IMR-90 (cell line): ENCODE results near the gene FBLN1. TPM values are rescaled to one million over a fixed set of nuclear protein-coding genes. Genes with fewer than 3 reads are reported as not detected.
A peak's percentile ranks its signal among the peaks of the same experiment; 100 is the strongest.

ENCODE experiments used
- ATAC-seq: fragments of 200-7000 bp; cut with Tn5 transposase; 2 replicates; pipeline ENCODE4 v1.9.1; 2020; ENCODE audit warnings: low read depth, mild to moderate bottlenecking, moderate library complexity
- BruUV-seq: library from RNA; stranded (reverse); fragments of 400-500 nt; replicated peaks from 2 replicates; lab custom pipeline; 2021; lab: Mats Ljungman, UMichigan
- CTCF ChIA-PET: fragments of 300-600 bp; formaldehyde crosslinking; extraction: SDS; loops from one replicate; lab custom pipeline; 2021; ENCODE audit warnings: antibody characterized with exemption; lab: Yijun Ruan, JAX
- POLR2A ChIA-PET: fragments of 300-600 bp; sonication (Branson Sonifier 250); formaldehyde crosslinking; loops from one replicate; lab custom pipeline; 2022; ENCODE audit warnings: antibody characterized with exemption; ENCODE audit not compliant: unreplicated experiment; lab: Charles Lee
- DNase-seq: peaks from one replicate; pipeline ENCODE4 v3.0.0; 2013
- H2AFZ ChIP-seq: replicated peaks from 2 replicates; pipeline ENCODE3; 2013; ENCODE audit warnings: low read length, mild to moderate bottlenecking; ENCODE audit not compliant: poor library complexity
- H2AK5ac ChIP-seq: 2 replicates; pipeline ENCODE4 v1.6.1; 2013; ENCODE audit warnings: low read depth, low read length, inconsistent platforms
- H2AK9ac ChIP-seq: replicated peaks from 2 replicates; pipeline ENCODE3; 2013; ENCODE audit warnings: mild to moderate bottlenecking, low read depth, low read length, moderate library complexity; ENCODE audit not compliant: poor library complexity
- H2BK120ac ChIP-seq: 2 replicates; pipeline ENCODE4 v1.6.1; 2013; ENCODE audit warnings: low read depth, low read length, inconsistent platforms
- H2BK15ac ChIP-seq: 3 replicates; pipeline ENCODE4 v1.6.1; 2013; ENCODE audit warnings: low read depth, low read length, inconsistent platforms
- H2BK20ac ChIP-seq: 2 replicates; pipeline ENCODE4 v1.6.1; 2013; ENCODE audit warnings: low read depth, mild to moderate bottlenecking, inconsistent platforms, low read length, moderate library complexity
- H2BK5ac ChIP-seq: 2 replicates; pipeline ENCODE4 v1.6.1; 2013; ENCODE audit warnings: mild to moderate bottlenecking, low read depth, low read length, inconsistent platforms; ENCODE audit not compliant: poor library complexity, severe bottlenecking
- H3K14ac ChIP-seq: replicated peaks from 2 replicates; pipeline ENCODE4 v1.6.1; 2013; ENCODE audit warnings: low read depth, low read length, inconsistent platforms
- H3K18ac ChIP-seq: 2 replicates; pipeline ENCODE4 v1.6.1; 2013; ENCODE audit warnings: low read depth, low read length, control low read depth
- H3K23ac ChIP-seq: 2 replicates; pipeline ENCODE4 v1.6.1; 2013; ENCODE audit warnings: low read depth, low read length, inconsistent platforms
- H3K27ac ChIP-seq: 2 replicates; pipeline ENCODE4 v1.5.1; 2013; ENCODE audit warnings: mild to moderate bottlenecking, control low read depth, low read length; ENCODE audit not compliant: insufficient read depth
- H3K27me3 ChIP-seq: 2 replicates; pipeline ENCODE4 v1.6.1; 2013; ENCODE audit warnings: low read length; ENCODE audit not compliant: control insufficient read depth, insufficient read depth
- H3K36me3 ChIP-seq: 2 replicates; pipeline ENCODE4 v1.6.1; 2013; ENCODE audit warnings: low read length, mixed read lengths; ENCODE audit not compliant: control insufficient read depth, insufficient read depth
- H3K4ac ChIP-seq: 2 replicates; pipeline ENCODE4 v1.6.1; 2013; ENCODE audit warnings: low read depth, low read length, inconsistent platforms
- H3K4me1 ChIP-seq: 2 replicates; pipeline ENCODE4 v1.6.1; 2013; ENCODE audit warnings: low read length, mixed read lengths; ENCODE audit not compliant: control insufficient read depth, insufficient read depth
- H3K4me2 ChIP-seq: 2 replicates; pipeline ENCODE4 v1.6.1; 2013; ENCODE audit warnings: low read depth, mild to moderate bottlenecking, control low read depth, low read length, moderate library complexity
- H3K4me3 ChIP-seq: 2 replicates; pipeline ENCODE4 v1.5.1; 2013; ENCODE audit warnings: low read depth, mild to moderate bottlenecking, control low read depth, low read length, moderate library complexity; ENCODE audit not compliant: insufficient read depth
- H3K56ac ChIP-seq: 2 replicates; pipeline ENCODE4 v1.6.1; 2013; ENCODE audit warnings: low read length, inconsistent platforms; ENCODE audit not compliant: insufficient read depth; ENCODE audit errors: extremely low read depth
- H3K79me1 ChIP-seq, 2 experiments: 2 replicates each; pipeline ENCODE4 v1.6.1; 2013; ENCODE audit warnings: low read length in 2 of 2, inconsistent platforms in 1 of 2, low read depth in 1 of 2
- H3K9ac ChIP-seq: 2 replicates; pipeline ENCODE4 v1.6.1; 2013; ENCODE audit warnings: low read depth, low read length, control low read depth
- H3K9me1 ChIP-seq: 2 replicates; pipeline ENCODE4 v1.6.1; 2013; ENCODE audit warnings: low read length, inconsistent platforms; ENCODE audit not compliant: insufficient read depth
- H3K9me3 ChIP-seq: 2 replicates; pipeline ENCODE4 v1.6.1; 2013; ENCODE audit warnings: low read length; ENCODE audit not compliant: control insufficient read depth, insufficient read depth
- H4K20me1 ChIP-seq: 2 replicates; pipeline ENCODE4 v1.6.1; 2013; ENCODE audit warnings: low read length, inconsistent platforms; ENCODE audit not compliant: insufficient read depth
- H4K5ac ChIP-seq: 2 replicates; pipeline ENCODE4 v1.6.1; 2013; ENCODE audit warnings: mild to moderate bottlenecking, low read depth, low read length, control low read depth
- H4K8ac ChIP-seq, 2 experiments: 2 replicates each; pipeline ENCODE4 v1.6.1; 2013; ENCODE audit warnings: low read depth in 2 of 2, low read length in 2 of 2, control low read depth in 1 of 2, inconsistent platforms in 1 of 2
- H4K91ac ChIP-seq: 2 replicates; pipeline ENCODE4 v1.6.1; 2013; ENCODE audit warnings: low read depth, low read length, inconsistent platforms; ENCODE audit not compliant: insufficient read depth
- CEBPB ChIP-seq: IDR thresholded peaks from 2 replicates; pipeline ENCODE4 v1.6.1; 2012; ENCODE audit warnings: low read depth, low read length, improper control_type of control experiment
- CTCF ChIP-seq: conservative IDR thresholded peaks from 2 replicates; pipeline ENCODE4 v1.5.1; 2012; ENCODE audit warnings: mild to moderate bottlenecking, low read depth, low read length, improper control_type of control experiment
- ELK1 ChIP-seq: fragments of 150-350 bp; IDR thresholded peaks from 2 replicates; pipeline ENCODE4 v1.6.1; 2016; ENCODE audit warnings: low read depth, mild to moderate bottlenecking, low read length, moderate library complexity, borderline replicate concordance
- FOS ChIP-seq: fragments of 150-350 bp; IDR thresholded peaks from 2 replicates; pipeline ENCODE4 v1.6.1; 2016; ENCODE audit warnings: low read depth, low read length
- MAFK ChIP-seq: IDR thresholded peaks from 2 replicates; pipeline ENCODE4 v1.6.1; 2012; ENCODE audit warnings: low read depth, low read length, improper control_type of control experiment
- MAZ ChIP-seq: IDR thresholded peaks from 2 replicates; pipeline ENCODE4 v1.6.1; 2012; ENCODE audit warnings: low read depth, mild to moderate bottlenecking, low read length, improper control_type of control experiment, moderate library complexity, borderline replicate concordance
- MXI1 ChIP-seq: IDR thresholded peaks from 2 replicates; pipeline ENCODE4 v1.6.1; 2012; ENCODE audit warnings: low read depth, mild to moderate bottlenecking, low read length, moderate library complexity, borderline replicate concordance
- NFE2L2 ChIP-seq: fragments of 150-350 bp; IDR thresholded peaks from 2 replicates; pipeline ENCODE4 v1.6.1; 2016; ENCODE audit warnings: low read depth, mild to moderate bottlenecking, low read length
- POLR2A ChIP-seq: IDR thresholded peaks from 2 replicates; pipeline ENCODE4 v1.6.1; 2012; ENCODE audit warnings: mild to moderate bottlenecking, low read depth, low read length
- RAD21 ChIP-seq: IDR thresholded peaks from 2 replicates; pipeline ENCODE4 v1.6.1; 2012; ENCODE audit warnings: low read length, improper control_type of control experiment
- RFX5 ChIP-seq: IDR thresholded peaks from 2 replicates; pipeline ENCODE4 v1.8.0; 2012; ENCODE audit warnings: low read depth, mild to moderate bottlenecking, low read length, moderate library complexity
- SMC3 ChIP-seq: fragments of 150-350 bp; IDR thresholded peaks from 2 replicates; pipeline ENCODE4 v1.6.1; 2016; ENCODE audit warnings: low read depth, mild to moderate bottlenecking, antibody characterized with exemption, low read length, moderate library complexity
- WGBS, 2 experiments: methylation state at CpG; one replicate each; pipeline versions ENCODE4 v1.1.5 to v1.1.7; 2013; ENCODE audit warnings: missing lambda C conversion rate in 2 of 2; ENCODE audit not compliant: insufficient read length in 1 of 2; ENCODE audit errors: extremely low coverage in 2 of 2; 5-methylcytosine and 5-hydroxymethylcytosine counted together
- dilution Hi-C: fragments of 300-500 bp; cut with HindIII; formaldehyde crosslinking; loops from one replicate; pipeline ENCODE4 v1.14.3; 2018; ENCODE audit warnings: low sequenced_read_pairs; ENCODE audit not compliant: unreplicated experiment
- in situ Hi-C: fragments of 300-500 bp; cut with MboI; formaldehyde crosslinking; loops from 3 replicates; pipeline ENCODE4 v1.14.3; 2019; ENCODE audit warnings: low sequenced_read_pairs, inconsistent platforms, mixed read lengths
- intact Hi-C: fragments of 100-400 bp; cut with micrococcal nuclease; formaldehyde crosslinking; loops from 2 replicates; pipeline ENCODE4 v1.10.0; 2022
- polyA plus RNA-seq, 3 experiments: library from polyadenylated mRNA; depleted of rRNA; stranded (reverse); fragments of >200 nt; gene quantifications; 2 replicates each; pipeline ENCODE4 v1.2.3, GENCODE V29; 2012; ENCODE audit warnings: low replicate concordance in 1 of 3
- total RNA-seq: library from RNA; depleted of rRNA; stranded (reverse); fragments of >200 nt; gene quantifications from 2 replicates; pipeline ENCODE4 v1.2.3, GENCODE V29; 2012
- TF ChIP-seq, protein P1 (sequence below): fragments of 150-350 bp; IDR thresholded peaks from 2 replicates; pipeline ENCODE4 v1.6.1; 2017; ENCODE audit warnings: mild to moderate bottlenecking, antibody characterized with exemption, low read length, low read depth

FBLN1 gene
- total and polyA plus RNA-seq, 2 of the 4 experiments (the other 2 are of a cell fraction) = 11.3 to 87.9 TPM

DNA sequence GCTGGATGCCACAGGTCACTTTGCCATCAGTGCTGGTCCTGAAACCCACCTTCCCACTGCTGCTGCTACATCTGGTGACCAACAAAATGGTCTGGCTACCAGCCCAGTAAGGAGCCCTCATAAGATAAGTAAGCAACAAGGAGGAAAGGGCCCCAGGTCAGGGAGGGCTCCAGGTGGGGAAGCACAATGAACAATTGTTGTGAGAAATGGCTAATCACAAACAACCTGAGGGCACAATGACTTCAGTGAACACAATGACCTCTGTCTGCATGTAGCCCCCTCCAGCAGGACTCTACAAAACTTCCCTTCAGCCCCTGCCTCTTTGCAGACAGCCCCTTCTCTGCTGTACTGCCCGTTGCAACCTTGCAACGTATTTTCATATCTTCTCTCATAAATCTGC, 19.4 kb upstream of the FBLN1 start:
- Histone ChIP-seq H3K9me3 (peaks cover 6% of the 10 kb centered on the region), H3K23ac (no peak overlapping the region), H2AFZ (no peak overlapping the region), H4K91ac (peak overlapping the region; percentile 28; the same call in 1 of the 2 replicates), H4K5ac (no peak overlapping the region), H3K79me1 (no peaks in the 10 kb centered on the region), H3K9ac (no peak overlapping the region), H4K8ac (no peak overlapping the region), H2AK9ac (no peak overlapping the region), H3K4ac (peak overlapping the region; percentile 71), H3K14ac (peak overlapping the region; percentile 50; the same call in 1 of the 2 replicates), H3K4me1 (peaks cover 2% of the 10 kb centered on the region; the same call in 1 of the 2 replicates), H3K9me1 (no peaks in the 10 kb centered on the region; the same call in 1 of the 2 replicates), H3K4me2 (no peak overlapping the region), H2AK5ac (peak overlapping the region; percentile 58; the same call in 1 of the 2 replicates), H2BK20ac (no peak overlapping the region), H2BK15ac (no peak overlapping the region), H3K18ac (no peak overlapping the region), H3K36me3 (no peaks in the 10 kb centered on the region), H3K4me3 (no peak overlapping the region), H4K20me1 (no peaks in the 10 kb centered on the region), H2BK120ac (no peak overlapping the region), H3K56ac (no peak overlapping the region), H2BK5ac (no peak overlapping the region), H3K27ac (no peak overlapping the region), H3K27me3 (no peaks in the 10 kb centered on the region)
- no TSS peak for BruUV-seq
- in situ Hi-C loops (no loop called here), intact Hi-C loops (no loop called here), dilution Hi-C loops (no loop called here)
- DNase-seq (no peak), ATAC-seq (no peak)
- ChIA-PET CTCF (no interaction called here), POLR2A (no interaction called here)
- WGBS, 2 experiments = 77% methylated on average over 2 of the region's 2 CpGs; no CpG with 5 or more reads in 1 of the 2 experiments
- no peak for TF ChIP-seq FOS
- TF ChIP-seq RFX5 = no peak
- TF ChIP-seq POLR2A = no peak
- no peak for TF ChIP-seq MXI1
- no peak for TF ChIP-seq MAZ
- no peak for TF ChIP-seq RAD21
- TF ChIP-seq, protein P1, sequence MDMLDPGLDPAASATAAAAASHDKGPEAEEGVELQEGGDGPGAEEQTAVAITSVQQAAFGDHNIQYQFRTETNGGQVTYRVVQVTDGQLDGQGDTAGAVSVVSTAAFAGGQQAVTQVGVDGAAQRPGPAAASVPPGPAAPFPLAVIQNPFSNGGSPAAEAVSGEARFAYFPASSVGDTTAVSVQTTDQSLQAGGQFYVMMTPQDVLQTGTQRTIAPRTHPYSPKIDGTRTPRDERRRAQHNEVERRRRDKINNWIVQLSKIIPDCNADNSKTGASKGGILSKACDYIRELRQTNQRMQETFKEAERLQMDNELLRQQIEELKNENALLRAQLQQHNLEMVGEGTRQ = no peak
- no peak for TF ChIP-seq SMC3
- TF ChIP-seq ELK1 = no peak
- no peak for TF ChIP-seq CEBPB
- no peak for TF ChIP-seq MAFK
- no peak for TF ChIP-seq NFE2L2
- TF ChIP-seq CTCF = no peak
